Measurements from ENCODE around the gene SGPP2. TPM values are rescaled to one million over a fixed set of nuclear protein-coding genes. Genes with fewer than 3 reads are reported as not detected.

The SGPP2 gene
- total RNA-seq, 1 donor from 2014 or later = 2.3 TPM

GRCh38 chr2:222447131-222447530 lies 22.8 kb downstream of the SGPP2 start:
- TF ChIP-seq CTCF (IDR thresholded peaks at IDR 0.05; ENCODE audit: borderline replicate concordance) = no peak
- intact Hi-C loops (cut with micrococcal nuclease) = no loop called here
- H3K27ac ChIP-seq (replicated peaks) = peak overlapping the region; percentile 48
- H3K4me3 ChIP-seq = no peak overlapping the region
- H3K27me3 ChIP-seq (ENCODE audit: low read depth) = no peaks in the 10 kb centered on the region
- DNase-seq = no peak
- H3K4me1 ChIP-seq = peaks cover 36% of the 10 kb centered on the region
- no peaks in the 10 kb centered on the region for H3K36me3 ChIP-seq
- no peaks in the 10 kb centered on the region for H3K9me3 ChIP-seq (replicated peaks)

GRCh38 chr2:222448748-222449181 lies 24.4 kb downstream of the SGPP2 start:
- H3K4me1 ChIP-seq = peaks cover 50% of the 10 kb centered on the region
- TF ChIP-seq CTCF (IDR thresholded peaks at IDR 0.05; ENCODE audit: borderline replicate concordance) = no peak
- no peak overlapping the region for H3K4me3 ChIP-seq
- no peaks in the 10 kb centered on the region for H3K9me3 ChIP-seq (replicated peaks)
- DNase-seq = peak; percentile 22
- peak overlapping the region; percentile 64 for H3K27ac ChIP-seq (replicated peaks)
- no peaks in the 10 kb centered on the region for H3K27me3 ChIP-seq (ENCODE audit: low read depth)
- H3K36me3 ChIP-seq = no peaks in the 10 kb centered on the region
- intact Hi-C loops (cut with micrococcal nuclease) = no loop called here

- H3K9me3 ChIP-seq (replicated peaks) = no peaks in the 10 kb centered on the region
- no peak overlapping the region for H3K4me3 ChIP-seq
- no peak for DNase-seq
- H3K4me1 ChIP-seq = peaks cover 58% of the 10 kb centered on the region
- H3K36me3 ChIP-seq = no peaks in the 10 kb centered on the region
- no peak for TF ChIP-seq CTCF (IDR thresholded peaks at IDR 0.05; ENCODE audit: borderline replicate concordance)
- peak overlapping the region; percentile 64 for H3K27ac ChIP-seq (replicated peaks)
- H3K27me3 ChIP-seq (ENCODE audit: low read depth) = no peaks in the 10 kb centered on the region
- intact Hi-C loops (cut with micrococcal nuclease) = no loop called here
Measured at GRCh38 chr2:222450021-222450420, 25.7 kb downstream of the SGPP2 start.

GRCh38 chr2:222451224-222451674 lies 26.9 kb downstream of the SGPP2 start:
- TF ChIP-seq CTCF (IDR thresholded peaks at IDR 0.05; ENCODE audit: borderline replicate concordance) = peak; percentile 31
- no peaks in the 10 kb centered on the region for H3K9me3 ChIP-seq (replicated peaks)
- DNase-seq = no peak
- no peaks in the 10 kb centered on the region for H3K36me3 ChIP-seq
- intact Hi-C loops (cut with micrococcal nuclease) = no loop called here
- H3K27ac ChIP-seq (replicated peaks) = peak overlapping the region; percentile 73
- no peak overlapping the region for H3K4me3 ChIP-seq
- H3K4me1 ChIP-seq = peaks cover 58% of the 10 kb centered on the region
- no peaks in the 10 kb centered on the region for H3K27me3 ChIP-seq (ENCODE audit: low read depth)

GRCh38 chr2:222452422-222452950 lies 28.1 kb downstream of the SGPP2 start:
- H3K36me3 ChIP-seq = no peaks in the 10 kb centered on the region
- intact Hi-C loops (cut with micrococcal nuclease) = no loop called here
- peak; percentile 26 for DNase-seq
- no peaks in the 10 kb centered on the region for H3K27me3 ChIP-seq (ENCODE audit: low read depth)
- peak overlapping the region; percentile 73 for H3K27ac ChIP-seq (replicated peaks)
- H3K4me1 ChIP-seq = peaks cover 65% of the 10 kb centered on the region
- H3K4me3 ChIP-seq = no peak overlapping the region
- H3K9me3 ChIP-seq (replicated peaks) = no peaks in the 10 kb centered on the region
- TF ChIP-seq CTCF (IDR thresholded peaks at IDR 0.05; ENCODE audit: borderline replicate concordance) = no peak
